ENCODE results near the gene SFMBT1.

SFMBT1 gene

GRCh38 chr3:53045518-53046170, at the start of gene SFMBT1:
TSS of gene SFMBT1 (minus strand) at chr3:53046073. CDS start at chr3:52969128, 76,945 bp downstream.
- DNase-seq: peak; percentile 45

DNA sequence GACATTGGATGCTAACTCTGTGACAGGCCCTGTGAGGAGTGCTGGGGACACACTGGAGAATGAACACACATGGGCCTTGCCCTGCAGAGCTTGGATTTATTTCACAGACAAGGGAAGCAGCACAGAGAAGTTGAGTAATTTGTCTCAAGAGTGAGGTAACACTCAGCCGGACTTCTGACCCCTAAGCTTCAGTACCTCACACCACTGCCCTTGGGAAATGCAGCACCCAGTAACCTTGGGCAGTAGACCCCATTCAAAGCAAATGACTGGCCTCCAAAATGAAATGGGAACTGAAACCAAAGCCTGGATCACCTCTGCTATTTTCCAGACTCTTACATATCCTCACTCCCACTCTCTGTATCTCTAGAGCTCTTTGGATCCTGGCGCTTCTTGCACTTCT, 47.1 kb upstream of the SFMBT1 start:
- DNase-seq: no peak

GRCh38 chr3:53092216-53092615, 46.3 kb upstream of the SFMBT1 start:
- no peak for DNase-seq

DNA sequence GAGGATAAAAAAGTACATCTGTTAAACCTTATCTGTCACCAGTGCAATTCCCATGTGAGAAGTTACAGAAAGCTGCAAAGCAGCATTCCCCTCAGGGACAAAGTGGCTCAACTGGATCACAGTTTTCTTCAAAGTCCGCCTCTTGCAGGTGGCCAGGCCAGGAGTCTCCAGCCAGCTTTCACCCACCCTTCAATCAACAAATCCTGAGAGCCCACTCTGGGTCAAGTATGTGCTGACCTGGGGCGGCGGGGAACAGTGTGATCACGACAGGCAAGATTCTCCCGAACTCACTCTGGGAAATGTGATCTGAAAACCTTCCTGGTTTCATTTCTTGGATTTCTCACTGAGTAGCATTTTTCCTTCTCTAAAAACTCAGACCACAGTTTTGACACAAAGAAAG, 45.1 kb upstream of the SFMBT1 start:
- DNase-seq: no peak

- DNase-seq: no peak
These were observed 43.6 kb upstream of the SFMBT1 start for GRCh38 chr3:53089511-53089910.

DNA sequence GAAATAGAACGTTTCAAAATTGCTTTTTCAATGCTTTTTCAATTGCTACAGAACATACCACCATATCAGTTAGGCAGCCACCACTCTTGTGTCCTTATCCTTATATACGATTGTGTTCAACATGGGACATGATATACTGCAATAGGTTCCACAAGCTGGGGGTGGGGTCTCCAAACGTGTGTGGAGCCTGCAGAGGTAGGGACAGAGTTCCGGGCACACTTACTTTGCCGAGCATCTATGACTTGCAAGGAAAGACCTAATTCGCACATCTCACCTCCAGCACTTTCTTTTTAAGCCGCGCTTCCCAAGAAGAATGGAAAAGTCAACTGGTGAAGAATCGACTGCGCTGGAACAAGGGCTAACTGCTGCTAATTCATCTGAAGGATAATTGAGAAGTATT, 39.6 kb upstream of the SFMBT1 start:
- DNase-seq: no peak

DNA sequence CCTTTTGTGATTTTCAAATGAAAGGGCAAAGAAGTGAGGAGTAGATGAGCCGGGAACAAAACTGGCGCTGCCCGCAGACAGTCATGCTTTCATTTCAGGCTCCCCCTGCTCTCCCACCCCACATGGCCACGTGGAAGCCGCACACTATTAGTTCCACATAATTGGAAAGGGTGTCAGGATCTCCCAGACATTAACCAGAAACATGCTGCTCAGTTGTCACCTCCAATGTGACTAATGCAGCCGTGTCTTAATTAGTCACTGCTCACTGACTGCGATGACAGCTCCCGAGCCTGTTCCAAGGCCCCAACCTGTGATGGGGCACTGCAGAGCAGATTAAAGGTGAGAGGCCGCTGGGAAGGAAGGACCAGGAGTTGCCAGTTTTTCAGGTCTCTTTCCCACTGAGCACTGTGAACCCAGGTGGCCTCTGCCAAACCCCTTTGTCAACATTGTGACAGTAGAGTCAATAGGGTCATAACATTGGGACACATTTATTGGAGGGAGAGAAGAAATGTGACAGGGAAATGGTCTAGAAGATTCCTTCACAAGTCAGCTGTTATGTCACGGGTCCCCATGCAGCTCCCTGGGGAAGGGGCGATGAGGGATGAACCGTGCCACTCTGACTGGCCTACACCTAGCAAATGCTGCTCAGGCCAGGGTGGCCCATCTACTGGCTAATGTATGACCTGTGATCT, 38.6 kb upstream of the SFMBT1 start:
- DNase-seq: no peak

DNA sequence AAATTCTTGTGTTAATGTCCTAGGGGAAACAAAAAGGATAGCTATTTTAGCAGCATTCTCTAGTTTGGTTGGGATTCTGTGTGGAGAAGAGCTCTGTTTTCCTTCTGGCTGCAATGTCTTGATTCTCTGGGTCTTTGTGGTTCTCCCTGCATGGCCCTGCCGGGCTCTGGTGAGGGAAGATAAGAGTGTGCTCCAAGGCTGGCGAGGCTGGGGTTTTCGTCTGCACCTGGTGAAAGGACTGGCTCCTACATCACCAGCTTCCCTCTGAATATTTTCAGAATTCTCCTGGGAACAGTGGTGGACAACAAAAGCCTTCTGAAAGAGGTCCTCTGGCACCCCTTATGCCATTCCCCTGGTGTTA, 38.1 kb upstream of the SFMBT1 start:
- DNase-seq: no peak

DNA sequence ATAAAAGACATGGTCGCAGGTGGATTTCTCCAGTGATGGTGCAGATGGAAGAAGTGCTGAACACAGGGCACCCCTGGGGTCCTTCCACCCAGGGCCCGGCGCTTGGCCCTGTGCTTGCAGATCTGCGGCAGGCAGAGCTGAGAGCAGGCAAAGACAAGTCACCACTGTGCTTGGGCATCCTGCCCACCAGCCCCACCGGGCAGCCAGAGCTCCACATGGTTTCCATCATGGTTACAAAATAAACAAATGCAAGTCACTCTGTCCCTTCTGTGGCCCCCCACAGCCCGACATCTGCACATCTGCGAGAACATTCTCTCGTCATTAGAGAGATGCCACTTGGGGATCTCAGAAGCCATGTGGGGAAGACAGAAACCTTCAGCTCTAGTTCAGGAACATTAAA, 37.6 kb upstream of the SFMBT1 start:
- DNase-seq: no peak

DNA sequence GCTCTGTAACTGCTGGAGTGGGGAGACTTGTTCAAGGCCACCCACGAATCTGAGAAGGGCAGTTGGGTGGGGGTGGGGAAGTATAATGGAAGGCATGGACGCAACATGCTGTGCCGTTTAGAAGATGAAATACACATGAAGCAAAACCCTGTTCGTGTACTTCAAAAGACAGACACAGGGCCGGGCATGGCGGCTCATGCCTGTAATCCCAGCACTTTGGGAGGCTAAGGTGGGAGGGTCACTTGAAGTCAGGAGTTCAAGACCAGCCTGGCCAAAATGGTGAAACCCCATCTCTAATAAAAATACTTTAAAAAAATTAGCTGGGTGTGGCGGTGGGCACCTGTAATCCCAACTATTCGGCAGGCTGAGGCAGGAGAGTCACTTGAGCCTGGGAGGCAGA, 36.9 kb upstream of the SFMBT1 start:
- DNase-seq: no peak

GRCh38 chr3:53081318-53081717, 35.4 kb upstream of the SFMBT1 start:
- DNase-seq: no peak

- DNase-seq: no peak
These were observed 34.8 kb upstream of the SFMBT1 start for GRCh38 chr3:53080612-53081205.

- DNase-seq: no peak
These were observed 34.1 kb upstream of the SFMBT1 start for GRCh38 chr3:53079791-53080555.

DNA sequence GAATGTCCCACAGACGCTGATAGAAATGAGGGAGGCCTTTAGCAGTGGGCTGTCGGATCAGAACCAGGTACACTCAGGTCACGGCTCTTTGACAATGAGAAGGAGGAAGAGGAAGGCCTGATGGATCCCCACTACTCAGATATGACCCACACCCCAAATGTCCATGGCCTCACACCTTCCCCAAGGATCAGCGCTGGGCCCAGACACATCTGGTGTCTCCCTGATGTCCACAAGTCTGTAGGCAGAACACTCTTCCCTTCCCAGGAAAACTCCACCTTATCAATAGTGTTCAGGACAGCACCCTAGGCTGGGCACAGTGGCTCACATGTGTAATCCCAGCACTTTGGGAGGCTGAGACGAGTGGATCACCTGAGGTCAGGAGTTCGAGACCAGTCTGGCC, 33.3 kb upstream of the SFMBT1 start:
- DNase-seq: no peak

GRCh38 chr3:53078656-53079055, 32.8 kb upstream of the SFMBT1 start:
- DNase-seq: no peak

DNA sequence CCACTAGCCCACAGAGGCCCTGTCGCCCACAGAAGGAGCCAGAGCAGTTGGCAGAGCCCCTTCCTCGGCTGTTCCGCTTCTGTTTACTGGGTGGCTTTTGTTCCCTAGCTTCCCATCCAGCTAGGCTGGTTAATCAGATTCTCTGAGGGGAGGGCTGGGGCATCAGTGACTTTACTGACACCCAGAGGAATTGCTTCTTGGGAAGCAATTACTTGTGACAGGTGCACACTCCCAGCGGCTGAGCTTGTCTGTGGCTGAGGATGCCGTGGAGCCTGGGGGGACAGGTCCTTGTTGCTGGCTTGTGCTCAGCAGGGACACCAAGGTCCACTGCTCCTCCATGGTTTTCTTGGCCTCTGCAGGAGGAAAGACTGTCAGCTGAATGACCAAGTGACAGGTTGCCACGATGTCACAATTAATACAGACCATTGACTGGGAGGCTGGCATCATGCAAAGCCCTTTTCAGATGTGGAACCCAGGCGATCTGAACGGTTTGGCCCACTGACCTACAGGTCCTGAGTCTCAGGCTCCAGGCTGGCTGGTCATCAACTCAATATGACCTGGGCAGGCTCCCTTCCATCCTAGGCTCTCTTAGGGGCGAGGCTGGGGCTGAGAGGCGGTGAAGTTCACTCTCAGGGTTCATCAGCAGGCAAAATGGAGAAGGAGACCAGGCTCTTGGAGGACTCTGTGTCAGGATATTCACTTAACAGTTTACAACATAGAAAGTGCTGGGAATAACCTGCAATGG, 31.8 kb upstream of the SFMBT1 start:
- no peak for DNase-seq

- DNase-seq: no peak
These were observed 29.9 kb upstream of the SFMBT1 start for GRCh38 chr3:53075743-53076140.

DNA sequence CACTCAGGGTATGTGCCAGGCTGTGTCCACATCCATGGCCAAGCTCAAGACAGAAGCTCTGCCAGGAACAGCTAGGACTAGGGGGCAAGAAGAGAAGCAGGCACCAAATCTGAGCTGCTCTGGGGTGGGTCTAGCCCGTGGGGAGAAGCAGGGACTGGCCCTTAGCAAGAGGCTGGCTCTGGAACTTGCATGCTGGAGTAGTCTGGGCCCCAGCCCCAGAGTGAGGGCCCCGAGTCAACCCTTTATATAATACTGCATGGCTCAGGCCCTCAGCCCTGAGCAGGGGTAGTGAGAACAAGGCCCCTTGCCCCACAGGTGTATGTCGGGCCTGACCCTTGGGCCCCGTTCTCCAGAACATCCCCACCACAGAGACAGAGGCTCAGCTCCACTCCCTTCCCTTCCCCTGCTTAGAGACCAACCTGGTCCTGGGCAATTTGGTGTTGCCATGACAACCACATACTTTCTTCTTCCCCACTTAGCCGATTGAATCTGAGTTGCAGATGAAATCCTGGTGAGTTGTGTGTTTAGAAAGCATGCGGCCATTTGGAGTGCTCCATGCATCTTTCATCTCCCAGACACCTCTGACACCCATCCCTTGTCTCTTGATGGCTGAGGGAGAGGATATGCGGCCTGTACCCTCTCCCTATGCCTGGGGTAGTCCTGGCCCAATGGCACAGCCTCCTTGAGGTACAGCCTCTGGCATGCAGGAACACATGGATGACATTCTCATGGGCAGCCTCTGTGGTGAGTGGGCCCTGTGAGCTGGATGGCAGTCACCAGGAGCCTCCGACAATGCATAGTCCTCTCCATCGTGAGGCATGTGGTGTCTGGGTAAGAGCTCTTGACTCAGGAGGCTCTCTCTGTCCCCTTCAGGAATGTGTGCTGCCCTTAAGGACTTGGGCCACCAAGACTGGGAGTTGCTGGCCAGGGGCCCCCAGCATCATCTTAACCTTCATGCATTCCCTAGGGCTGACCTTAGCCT, 29.2 kb upstream of the SFMBT1 start:
- no peak for DNase-seq

GRCh38 chr3:53074366-53074696, 28.5 kb upstream of the SFMBT1 start:
- DNase-seq: no peak

DNA sequence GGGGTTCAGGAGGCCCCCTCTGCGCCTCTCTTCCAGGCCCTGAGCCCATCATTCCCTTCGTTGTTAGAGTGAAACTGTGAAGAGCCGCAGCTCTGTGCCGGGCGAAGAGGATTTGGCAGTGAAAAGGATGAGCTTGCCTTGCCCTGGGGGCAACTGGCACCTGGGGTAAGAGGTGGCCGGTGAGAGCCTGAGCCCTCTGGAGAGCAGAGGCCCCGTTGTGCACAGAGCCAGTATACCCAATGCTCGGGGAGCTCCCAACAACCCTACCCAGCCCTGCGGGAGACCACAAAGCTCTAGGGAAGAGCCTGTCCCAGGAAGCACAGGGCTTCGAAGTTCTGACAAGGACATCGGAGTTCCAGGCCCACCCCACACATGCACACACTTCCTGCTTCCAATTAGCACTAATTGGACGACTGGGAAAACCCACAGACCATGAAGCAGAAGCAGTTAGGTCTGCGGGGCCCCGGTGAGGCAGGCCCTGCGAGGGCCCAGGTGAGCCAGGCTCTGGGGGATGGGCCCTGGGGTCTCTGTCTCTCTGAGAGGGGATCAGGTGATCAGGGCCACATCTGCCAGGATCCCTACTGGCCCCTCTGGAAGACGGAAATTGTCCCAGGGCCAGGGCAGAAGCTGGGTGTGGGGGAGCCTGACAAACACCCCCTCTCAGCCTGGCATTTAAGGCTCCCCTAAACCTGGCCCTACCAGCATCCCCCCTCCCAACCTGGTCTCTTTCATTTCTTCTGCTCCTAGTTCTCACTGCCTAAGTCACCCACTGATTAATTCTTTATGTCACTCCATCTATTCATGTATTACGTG, 27.9 kb upstream of the SFMBT1 start:
- no peak for DNase-seq
